Mesendoderm (in vitro differentiated cells): ENCODE results near the gene ADAM12.

Source experiments
- DNase-seq: peaks from one replicate; pipeline ENCODE4 v3.0.0; 2013
- H2AK5ac ChIP-seq: 2 replicates; pipeline ENCODE4 v1.6.1; 2013; ENCODE audit warnings: low read length, inconsistent platforms
- H2BK120ac ChIP-seq: 2 replicates; pipeline ENCODE4 v1.6.1; 2013; ENCODE audit warnings: low read depth, mild to moderate bottlenecking, low read length, moderate library complexity, mixed read lengths
- H2BK15ac ChIP-seq: replicated peaks from 2 replicates; pipeline ENCODE4 v1.6.1; 2013; ENCODE audit warnings: low read depth, mild to moderate bottlenecking, moderate library complexity
- H2BK5ac ChIP-seq: 2 replicates; pipeline ENCODE4 v1.6.1; 2013; ENCODE audit warnings: low read length, inconsistent platforms
- H3K18ac ChIP-seq: 2 replicates; pipeline ENCODE4 v1.6.1; 2013; ENCODE audit warnings: mild to moderate bottlenecking, low read length, mixed read lengths
- H3K23ac ChIP-seq: one replicate; pipeline ENCODE4 v1.6.1; 2013; ENCODE audit warnings: low read length
- H3K27ac ChIP-seq: 2 replicates; pipeline ENCODE4 v1.5.1; 2013; ENCODE audit warnings: low read depth, mild to moderate bottlenecking, inconsistent platforms, low read length, moderate library complexity
- H3K27me3 ChIP-seq: 2 replicates; pipeline ENCODE4 v1.6.1; 2013; ENCODE audit warnings: low read length, control low read depth, mild to moderate bottlenecking, inconsistent platforms; ENCODE audit not compliant: insufficient read depth, poor library complexity
- H3K36me3 ChIP-seq: 2 replicates; pipeline ENCODE4 v1.6.1; 2013; ENCODE audit warnings: low read length, inconsistent platforms; ENCODE audit not compliant: control insufficient read depth, insufficient read depth
- H3K4ac ChIP-seq: one replicate; pipeline ENCODE4 v1.6.1; 2013; ENCODE audit warnings: low read depth, mild to moderate bottlenecking, low read length, moderate library complexity
- H3K4me1 ChIP-seq: 2 replicates; pipeline ENCODE4 v1.6.1; 2013; ENCODE audit warnings: low read depth, low read length, inconsistent platforms; ENCODE audit not compliant: control insufficient read depth
- H3K4me2 ChIP-seq: 2 replicates; pipeline ENCODE4 v1.6.1; 2013; ENCODE audit warnings: low read length
- H3K4me3 ChIP-seq: 2 replicates; pipeline ENCODE4 v1.5.1; 2013; ENCODE audit warnings: mild to moderate bottlenecking, low read length
- H3K56ac ChIP-seq: one replicate; pipeline ENCODE4 v1.6.1; 2013; ENCODE audit warnings: low read length
- H3K79me1 ChIP-seq: 2 replicates; pipeline ENCODE4 v1.6.1; 2013; ENCODE audit warnings: low read length, inconsistent platforms
- H3K79me2 ChIP-seq: 2 replicates; pipeline ENCODE4 v1.6.1; 2013; ENCODE audit warnings: mild to moderate bottlenecking, low read length; ENCODE audit not compliant: control insufficient read depth, insufficient read depth
- H3K9ac ChIP-seq: 2 replicates; pipeline ENCODE4 v1.6.1; 2013; ENCODE audit warnings: low read length, inconsistent platforms
- H4K5ac ChIP-seq: one replicate; pipeline ENCODE4 v1.6.1; 2013; ENCODE audit warnings: low read length
- H4K8ac ChIP-seq: one replicate; pipeline ENCODE4 v1.6.1; 2013; ENCODE audit warnings: low read depth, mild to moderate bottlenecking, control low read depth, low read length, moderate library complexity
- WGBS: extraction: QIAGEN DNeasy Blood & Tissue Kit; methylation state at CpG from one replicate; pipeline ENCODE4 v1.1.7; 2013; ENCODE audit warnings: low lambda C conversion rate, missing lambda C conversion rate; ENCODE audit not compliant: insufficient coverage; ENCODE audit errors: extremely low coverage; 5-methylcytosine and 5-hydroxymethylcytosine counted together

Gene ADAM12

DNA sequence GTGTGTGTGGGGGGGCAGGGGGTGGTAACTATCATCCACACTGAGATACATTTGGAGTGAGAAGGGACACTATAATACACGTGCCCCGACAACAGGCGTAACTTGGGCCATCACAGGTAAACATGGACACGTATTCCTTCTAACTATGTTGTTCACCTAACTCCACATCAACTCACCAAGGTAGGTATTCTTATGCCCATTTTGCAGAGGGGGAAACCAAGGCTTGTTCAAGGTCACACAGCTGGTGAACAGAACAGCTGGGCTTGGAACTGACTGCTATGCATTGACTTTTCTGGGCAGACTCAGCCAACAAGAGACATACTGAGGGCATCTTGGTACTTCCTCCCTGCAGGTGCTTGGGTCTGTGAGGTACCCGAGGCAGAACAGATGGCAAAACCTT is 170.1 kb downstream of the ADAM12 start:
- Histone ChIP-seq H3K27me3 (no peaks in the 10 kb centered on the region), H2BK5ac (no peak overlapping the region), H3K4me1 (peaks cover 5% of the 10 kb centered on the region), H4K8ac (no peak overlapping the region), H3K9ac (no peak overlapping the region), H3K79me2 (no peaks in the 10 kb centered on the region), H2AK5ac (no peak overlapping the region), H3K18ac (no peak overlapping the region), H3K4me3 (no peak overlapping the region), H3K23ac (no peak overlapping the region), H2BK15ac (no peak overlapping the region), H3K56ac (no peak overlapping the region), H3K27ac (no peak overlapping the region), H3K36me3 (no peaks in the 10 kb centered on the region), H2BK120ac (no peak overlapping the region), H3K79me1 (no peaks in the 10 kb centered on the region), H3K4me2 (no peak overlapping the region), H3K4ac (no peak overlapping the region), H4K5ac (no peak overlapping the region)
- WGBS = no CpG with 5 or more reads among the region's 5 CpGs
- no peak for DNase-seq

DNA sequence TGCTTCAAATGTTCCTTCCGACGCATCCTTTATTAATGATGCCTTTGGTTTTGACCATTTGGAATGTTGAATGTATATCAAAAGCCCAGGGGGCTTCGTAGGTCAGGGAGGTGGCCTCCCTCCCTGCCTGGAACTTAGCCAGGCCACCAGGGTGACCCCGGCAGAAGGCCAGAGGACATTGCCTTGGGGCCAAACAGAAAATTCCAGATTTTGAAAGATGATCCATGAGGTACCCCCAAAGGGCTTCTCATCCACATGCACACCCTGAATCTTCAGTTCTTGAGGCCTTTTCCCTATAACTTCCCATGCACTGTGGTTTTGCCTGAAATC is 171.7 kb downstream of the ADAM12 start:
- Histone ChIP-seq H3K79me1 (no peaks in the 10 kb centered on the region), H3K4me3 (no peak overlapping the region), H2BK15ac (no peak overlapping the region), H3K18ac (no peak overlapping the region), H3K79me2 (no peaks in the 10 kb centered on the region), H2BK5ac (no peak overlapping the region), H3K56ac (peak overlapping the region; percentile 18), H3K27ac (no peak overlapping the region), H3K4ac (no peak overlapping the region), H2BK120ac (no peak overlapping the region), H4K8ac (no peak overlapping the region), H3K4me2 (no peak overlapping the region), H3K27me3 (no peaks in the 10 kb centered on the region), H3K36me3 (no peaks in the 10 kb centered on the region), H3K9ac (no peak overlapping the region), H3K23ac (no peak overlapping the region), H3K4me1 (peaks cover 5% of the 10 kb centered on the region), H2AK5ac (no peak overlapping the region), H4K5ac (no peak overlapping the region)
- DNase-seq = no peak
- WGBS = no CpG with 5 or more reads among the region's 4 CpGs

DNA sequence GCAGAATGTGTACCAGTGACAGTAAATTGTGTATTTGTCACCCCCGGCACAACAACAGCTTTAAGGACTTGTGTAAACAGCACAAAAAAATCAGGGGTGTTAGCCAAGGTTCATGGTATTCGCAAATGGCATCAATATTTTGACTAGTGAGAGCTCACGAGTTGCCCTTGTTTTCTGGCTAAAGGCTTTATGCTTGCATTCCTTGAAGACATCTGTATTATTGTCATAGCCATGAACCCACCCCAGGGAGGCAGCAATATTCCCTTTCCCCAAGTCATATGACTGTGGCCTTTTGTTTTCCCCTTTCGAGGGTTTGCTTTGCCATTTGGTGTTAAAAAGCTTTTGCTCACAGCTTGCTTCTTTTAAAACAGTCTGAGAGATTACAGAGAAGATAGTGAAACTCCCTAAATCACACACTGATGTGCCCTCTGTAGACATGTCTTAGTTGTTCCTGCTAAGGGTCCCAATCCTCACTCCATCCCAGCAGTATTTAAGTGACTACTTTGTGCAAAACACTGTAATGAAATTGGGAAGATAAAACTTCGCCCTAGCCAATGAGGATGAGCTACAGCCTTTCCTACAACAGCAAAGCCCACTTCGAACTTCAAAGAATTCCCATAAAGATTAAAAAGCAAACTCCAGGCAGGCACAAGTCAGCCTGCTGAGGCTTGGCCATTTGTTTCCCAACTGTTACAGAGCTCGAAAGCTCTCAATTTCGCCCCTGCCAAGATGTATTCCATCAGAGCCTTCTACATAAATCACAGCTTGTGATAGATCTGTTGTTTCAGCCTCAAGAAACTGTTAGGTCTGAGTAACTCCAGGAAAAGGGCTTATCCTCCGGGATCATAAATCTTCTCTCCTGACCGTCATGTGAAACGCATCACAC is 172.3 kb downstream of the ADAM12 start:
- no CpG with 5 or more reads among the region's 11 CpGs for WGBS
- peak overlapping the region; percentile 47 for H3K56ac ChIP-seq
- no peaks in the 10 kb centered on the region for H3K79me1 ChIP-seq
- H3K36me3 ChIP-seq = no peaks in the 10 kb centered on the region
- H3K4ac ChIP-seq = no peak overlapping the region
- H4K5ac ChIP-seq = peak overlapping the region; percentile 66
- H3K23ac ChIP-seq = no peak overlapping the region
- peak overlapping the region; percentile 62 for H2BK5ac ChIP-seq
- H2AK5ac ChIP-seq = no peak overlapping the region
- no peak overlapping the region for H3K4me3 ChIP-seq
- H3K4me2 ChIP-seq = no peak overlapping the region
- H3K18ac ChIP-seq = no peak overlapping the region
- peaks cover 5% of the 10 kb centered on the region for H3K4me1 ChIP-seq
- no peak overlapping the region for H2BK120ac ChIP-seq
- DNase-seq = peak; percentile 87
- H3K9ac ChIP-seq = no peak overlapping the region
- no peaks in the 10 kb centered on the region for H3K27me3 ChIP-seq
- no peak overlapping the region for H2BK15ac ChIP-seq
- no peaks in the 10 kb centered on the region for H3K79me2 ChIP-seq
- no peak overlapping the region for H3K27ac ChIP-seq
- no peak overlapping the region for H4K8ac ChIP-seq

DNA sequence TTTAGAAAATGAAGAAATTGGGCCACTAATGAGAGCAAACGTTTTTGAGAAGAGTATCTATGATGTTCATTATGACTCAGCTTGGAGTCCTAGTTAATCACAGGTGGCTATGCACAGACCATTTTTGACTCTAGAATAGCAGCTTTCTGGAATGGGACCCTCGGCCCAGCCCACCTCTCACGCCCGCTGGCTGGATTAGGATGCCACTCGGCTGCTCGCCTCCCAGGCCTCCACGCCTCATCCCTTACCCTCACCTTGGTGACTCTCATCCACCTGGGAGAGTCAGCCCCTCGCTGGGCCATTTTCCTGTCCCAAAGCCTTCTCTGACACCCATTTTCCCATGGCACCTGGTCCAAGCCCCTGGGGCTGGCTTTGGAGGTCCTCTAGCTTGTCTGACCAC is 173.6 kb downstream of the ADAM12 start:
- H3K79me2 ChIP-seq = no peaks in the 10 kb centered on the region
- no peak overlapping the region for H3K4me2 ChIP-seq
- no peaks in the 10 kb centered on the region for H3K27me3 ChIP-seq
- H2BK5ac ChIP-seq = no peak overlapping the region
- H3K9ac ChIP-seq = no peak overlapping the region
- no peak overlapping the region for H3K56ac ChIP-seq
- no peaks in the 10 kb centered on the region for H3K36me3 ChIP-seq
- H3K23ac ChIP-seq = no peak overlapping the region
- no peak overlapping the region for H3K4ac ChIP-seq
- WGBS = no CpG with 5 or more reads among the region's 8 CpGs
- no peaks in the 10 kb centered on the region for H3K79me1 ChIP-seq
- DNase-seq = no peak
- no peak overlapping the region for H2BK15ac ChIP-seq
- H4K8ac ChIP-seq = no peak overlapping the region
- no peak overlapping the region for H3K18ac ChIP-seq
- no peak overlapping the region for H4K5ac ChIP-seq
- H2AK5ac ChIP-seq = no peak overlapping the region
- no peak overlapping the region for H3K27ac ChIP-seq
- H3K4me3 ChIP-seq = no peak overlapping the region
- peaks cover 5% of the 10 kb centered on the region for H3K4me1 ChIP-seq
- no peak overlapping the region for H2BK120ac ChIP-seq

DNA sequence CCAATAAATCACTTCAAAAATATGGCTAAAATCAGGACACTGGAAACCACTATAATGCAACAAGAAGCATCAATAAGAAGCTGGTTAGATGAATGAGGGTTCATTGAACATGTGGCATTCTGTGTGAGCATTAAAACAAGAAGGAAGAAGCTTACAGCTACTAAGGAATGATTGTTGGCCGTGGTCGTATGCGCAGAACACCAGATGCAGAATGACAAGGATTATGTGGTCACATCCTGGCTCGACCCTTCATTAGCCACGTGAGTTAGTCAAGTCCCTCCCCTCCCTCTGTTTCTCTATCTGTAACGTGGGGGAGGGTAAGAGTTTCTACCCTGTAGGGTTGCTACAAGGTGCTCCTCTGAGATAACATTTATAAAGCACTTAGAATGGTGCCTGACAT is 174.3 kb downstream of the ADAM12 start:
- H3K23ac ChIP-seq = no peak overlapping the region
- no peak overlapping the region for H2BK120ac ChIP-seq
- no peak for DNase-seq
- H4K5ac ChIP-seq = no peak overlapping the region
- H3K27me3 ChIP-seq = no peaks in the 10 kb centered on the region
- H2BK5ac ChIP-seq = no peak overlapping the region
- H3K36me3 ChIP-seq = no peaks in the 10 kb centered on the region
- H3K79me1 ChIP-seq = no peaks in the 10 kb centered on the region
- H3K4me3 ChIP-seq = no peak overlapping the region
- no CpG with 5 or more reads among the region's 6 CpGs for WGBS
- no peak overlapping the region for H2BK15ac ChIP-seq
- H3K4me1 ChIP-seq = peaks cover 5% of the 10 kb centered on the region
- no peak overlapping the region for H3K56ac ChIP-seq
- H3K18ac ChIP-seq = no peak overlapping the region
- H2AK5ac ChIP-seq = no peak overlapping the region
- no peak overlapping the region for H3K4me2 ChIP-seq
- H3K27ac ChIP-seq = no peak overlapping the region
- H3K9ac ChIP-seq = no peak overlapping the region
- no peak overlapping the region for H4K8ac ChIP-seq
- H3K4ac ChIP-seq = no peak overlapping the region
- H3K79me2 ChIP-seq = no peaks in the 10 kb centered on the region

DNA sequence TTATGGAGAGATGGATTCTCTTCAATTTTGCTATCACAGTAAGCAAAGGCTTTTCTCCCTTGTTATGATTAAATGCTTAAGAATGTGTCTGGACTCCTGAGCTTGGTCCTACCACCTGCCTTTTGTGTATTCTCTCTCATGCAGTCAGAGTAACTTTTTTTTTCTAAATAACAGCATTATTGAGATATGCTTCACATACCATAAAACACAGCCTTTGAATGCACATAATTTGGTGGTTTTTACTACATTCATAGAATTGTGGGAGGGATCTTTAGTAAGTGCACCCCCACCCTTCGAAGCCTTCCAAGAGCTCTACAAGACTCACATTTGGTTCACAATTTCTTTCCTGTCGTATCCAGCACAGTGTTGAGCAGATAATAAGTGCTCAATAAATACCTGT is 175.5 kb downstream of the ADAM12 start:
- H3K27ac ChIP-seq = no peak overlapping the region
- no peak overlapping the region for H3K18ac ChIP-seq
- no peak overlapping the region for H2BK120ac ChIP-seq
- no peak overlapping the region for H4K5ac ChIP-seq
- H3K79me1 ChIP-seq = no peaks in the 10 kb centered on the region
- no peak overlapping the region for H3K4me2 ChIP-seq
- no peak overlapping the region for H3K4ac ChIP-seq
- peaks cover 5% of the 10 kb centered on the region for H3K4me1 ChIP-seq
- H3K9ac ChIP-seq = no peak overlapping the region
- H3K36me3 ChIP-seq = no peaks in the 10 kb centered on the region
- H2BK5ac ChIP-seq = no peak overlapping the region
- no peak for DNase-seq
- H3K27me3 ChIP-seq = no peaks in the 10 kb centered on the region
- no peak overlapping the region for H3K23ac ChIP-seq
- H3K79me2 ChIP-seq = no peaks in the 10 kb centered on the region
- no CpG with 5 or more reads among the region's 2 CpGs for WGBS
- no peak overlapping the region for H2BK15ac ChIP-seq
- no peak overlapping the region for H2AK5ac ChIP-seq
- no peak overlapping the region for H3K4me3 ChIP-seq
- H4K8ac ChIP-seq = no peak overlapping the region
- no peak overlapping the region for H3K56ac ChIP-seq
